WTC11 (cell line): ENCODE results near the gene MAP3K5.

Experiments
- ESRRA ChIP-seq: sonication (generic); formaldehyde crosslinking; IDR thresholded peaks from 2 replicates; pipeline ENCODE4 v1.8.1; 2022; ENCODE audit warnings: mild to moderate bottlenecking, missing genetic modification reagents, borderline replicate concordance
- NFE2L1 ChIP-seq: sonication (generic); formaldehyde crosslinking; IDR thresholded peaks from 2 replicates; pipeline ENCODE4 v1.8.1; 2023; ENCODE audit warnings: missing genetic modification reagents
- RELA ChIP-seq: sonication (generic); formaldehyde crosslinking; IDR thresholded peaks from 2 replicates; pipeline ENCODE4 v1.8.1; 2022; ENCODE audit warnings: missing genetic modification reagents, mild to moderate bottlenecking, borderline replicate concordance
- ZNF121 ChIP-seq: sonication (generic); formaldehyde crosslinking; IDR thresholded peaks from 2 replicates; pipeline ENCODE4 v1.8.0; 2023; ENCODE audit warnings: missing genetic modification reagents
- ZNF416 ChIP-seq: fragments of 250-450 bp; sonication (Bioruptor Pico); IDR thresholded peaks from 2 replicates; pipeline ENCODE4 v1.9.0; 2021; ENCODE audit warnings: mild to moderate bottlenecking, inconsistent platforms
- TF ChIP-seq, protein P1 (sequence below): fragments of 200-600 bp; IDR thresholded peaks from 2 replicates; pipeline ENCODE4 v1.8.0; 2022; ENCODE audit warnings: antibody characterized with exemption
- TF ChIP-seq, protein P2 (sequence below): sonication (generic); formaldehyde crosslinking; conservative IDR thresholded peaks from 2 replicates; pipeline ENCODE4 v1.8.1; 2023; ENCODE audit warnings: mild to moderate bottlenecking, low read depth, missing genetic modification reagents, moderate library complexity
- TF ChIP-seq, protein P3 (sequence below): sonication (generic); formaldehyde crosslinking; IDR thresholded peaks from 2 replicates; pipeline ENCODE4 v1.8.1; 2023; ENCODE audit warnings: mild to moderate bottlenecking, missing genetic modification reagents, moderate library complexity
- TF ChIP-seq, protein P4 (sequence below): sonication (generic); formaldehyde crosslinking; IDR thresholded peaks from 2 replicates; pipeline ENCODE4 v1.8.1; 2023; ENCODE audit warnings: mild to moderate bottlenecking, missing genetic modification reagents
- TF ChIP-seq, protein P5 (sequence below): sonication (generic); formaldehyde crosslinking; IDR thresholded peaks from 2 replicates; pipeline ENCODE4 v1.8.1; 2022; ENCODE audit warnings: mild to moderate bottlenecking, missing genetic modification reagents, moderate library complexity, borderline replicate concordance
- TF ChIP-seq, protein P6 (sequence below): sonication (generic); formaldehyde crosslinking; IDR thresholded peaks from 2 replicates; pipeline ENCODE4 v1.8.1; 2022; ENCODE audit warnings: low read depth, mild to moderate bottlenecking, moderate library complexity, missing genetic modification reagents, borderline replicate concordance
- TF ChIP-seq, protein P7 (sequence below): sonication (generic); formaldehyde crosslinking; IDR thresholded peaks from 2 replicates; pipeline ENCODE4 v1.8.0; 2022; ENCODE audit warnings: mild to moderate bottlenecking, missing genetic modification reagents

DNA sequence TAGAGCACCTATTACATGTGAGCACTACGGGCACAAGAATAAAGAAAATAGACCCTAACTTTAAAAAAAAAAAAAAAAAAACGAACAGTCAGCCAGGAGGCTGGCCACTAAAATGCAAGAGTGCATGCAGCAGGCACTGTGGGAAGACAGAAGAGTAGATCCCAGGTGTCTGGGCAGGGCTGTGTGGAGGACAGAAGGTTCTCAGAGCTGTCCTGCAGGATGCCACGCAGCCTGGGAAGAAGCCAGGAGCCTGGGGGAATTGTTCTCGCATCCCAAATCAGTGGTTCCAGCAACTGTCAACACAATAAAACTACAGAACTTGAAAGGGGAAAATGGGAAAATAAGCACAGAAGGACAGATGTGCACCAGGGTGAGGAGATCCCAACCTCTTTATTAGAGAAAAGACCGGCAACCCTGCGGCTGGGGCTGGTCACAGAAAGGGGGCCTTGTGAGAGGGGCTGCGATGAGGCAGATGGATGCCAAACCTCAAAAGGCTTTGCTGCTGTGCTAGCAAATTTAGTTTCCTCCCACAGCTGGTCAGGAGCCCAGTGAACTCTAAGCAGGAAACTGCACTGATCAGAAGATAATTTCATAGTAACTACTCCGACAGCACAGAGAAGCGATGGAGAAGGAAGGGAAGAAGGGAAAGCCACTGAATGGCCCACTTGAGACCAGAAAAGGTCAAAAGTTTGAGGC is 30.9 kb downstream of the MAP3K5 start:
- TF ChIP-seq, protein P1, sequence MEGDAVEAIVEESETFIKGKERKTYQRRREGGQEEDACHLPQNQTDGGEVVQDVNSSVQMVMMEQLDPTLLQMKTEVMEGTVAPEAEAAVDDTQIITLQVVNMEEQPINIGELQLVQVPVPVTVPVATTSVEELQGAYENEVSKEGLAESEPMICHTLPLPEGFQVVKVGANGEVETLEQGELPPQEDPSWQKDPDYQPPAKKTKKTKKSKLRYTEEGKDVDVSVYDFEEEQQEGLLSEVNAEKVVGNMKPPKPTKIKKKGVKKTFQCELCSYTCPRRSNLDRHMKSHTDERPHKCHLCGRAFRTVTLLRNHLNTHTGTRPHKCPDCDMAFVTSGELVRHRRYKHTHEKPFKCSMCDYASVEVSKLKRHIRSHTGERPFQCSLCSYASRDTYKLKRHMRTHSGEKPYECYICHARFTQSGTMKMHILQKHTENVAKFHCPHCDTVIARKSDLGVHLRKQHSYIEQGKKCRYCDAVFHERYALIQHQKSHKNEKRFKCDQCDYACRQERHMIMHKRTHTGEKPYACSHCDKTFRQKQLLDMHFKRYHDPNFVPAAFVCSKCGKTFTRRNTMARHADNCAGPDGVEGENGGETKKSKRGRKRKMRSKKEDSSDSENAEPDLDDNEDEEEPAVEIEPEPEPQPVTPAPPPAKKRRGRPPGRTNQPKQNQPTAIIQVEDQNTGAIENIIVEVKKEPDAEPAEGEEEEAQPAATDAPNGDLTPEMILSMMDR = no peak
- TF ChIP-seq, protein P2, sequence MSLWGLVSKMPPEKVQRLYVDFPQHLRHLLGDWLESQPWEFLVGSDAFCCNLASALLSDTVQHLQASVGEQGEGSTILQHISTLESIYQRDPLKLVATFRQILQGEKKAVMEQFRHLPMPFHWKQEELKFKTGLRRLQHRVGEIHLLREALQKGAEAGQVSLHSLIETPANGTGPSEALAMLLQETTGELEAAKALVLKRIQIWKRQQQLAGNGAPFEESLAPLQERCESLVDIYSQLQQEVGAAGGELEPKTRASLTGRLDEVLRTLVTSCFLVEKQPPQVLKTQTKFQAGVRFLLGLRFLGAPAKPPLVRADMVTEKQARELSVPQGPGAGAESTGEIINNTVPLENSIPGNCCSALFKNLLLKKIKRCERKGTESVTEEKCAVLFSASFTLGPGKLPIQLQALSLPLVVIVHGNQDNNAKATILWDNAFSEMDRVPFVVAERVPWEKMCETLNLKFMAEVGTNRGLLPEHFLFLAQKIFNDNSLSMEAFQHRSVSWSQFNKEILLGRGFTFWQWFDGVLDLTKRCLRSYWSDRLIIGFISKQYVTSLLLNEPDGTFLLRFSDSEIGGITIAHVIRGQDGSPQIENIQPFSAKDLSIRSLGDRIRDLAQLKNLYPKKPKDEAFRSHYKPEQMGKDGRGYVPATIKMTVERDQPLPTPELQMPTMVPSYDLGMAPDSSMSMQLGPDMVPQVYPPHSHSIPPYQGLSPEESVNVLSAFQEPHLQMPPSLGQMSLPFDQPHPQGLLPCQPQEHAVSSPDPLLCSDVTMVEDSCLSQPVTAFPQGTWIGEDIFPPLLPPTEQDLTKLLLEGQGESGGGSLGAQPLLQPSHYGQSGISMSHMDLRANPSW = no peak
- TF ChIP-seq ESRRA (CRISPR knock-in tag) = no peak
- TF ChIP-seq, protein P3, sequence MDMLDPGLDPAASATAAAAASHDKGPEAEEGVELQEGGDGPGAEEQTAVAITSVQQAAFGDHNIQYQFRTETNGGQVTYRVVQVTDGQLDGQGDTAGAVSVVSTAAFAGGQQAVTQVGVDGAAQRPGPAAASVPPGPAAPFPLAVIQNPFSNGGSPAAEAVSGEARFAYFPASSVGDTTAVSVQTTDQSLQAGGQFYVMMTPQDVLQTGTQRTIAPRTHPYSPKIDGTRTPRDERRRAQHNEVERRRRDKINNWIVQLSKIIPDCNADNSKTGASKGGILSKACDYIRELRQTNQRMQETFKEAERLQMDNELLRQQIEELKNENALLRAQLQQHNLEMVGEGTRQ = no peak
- no peak for TF ChIP-seq NFE2L1
- TF ChIP-seq, protein P4, sequence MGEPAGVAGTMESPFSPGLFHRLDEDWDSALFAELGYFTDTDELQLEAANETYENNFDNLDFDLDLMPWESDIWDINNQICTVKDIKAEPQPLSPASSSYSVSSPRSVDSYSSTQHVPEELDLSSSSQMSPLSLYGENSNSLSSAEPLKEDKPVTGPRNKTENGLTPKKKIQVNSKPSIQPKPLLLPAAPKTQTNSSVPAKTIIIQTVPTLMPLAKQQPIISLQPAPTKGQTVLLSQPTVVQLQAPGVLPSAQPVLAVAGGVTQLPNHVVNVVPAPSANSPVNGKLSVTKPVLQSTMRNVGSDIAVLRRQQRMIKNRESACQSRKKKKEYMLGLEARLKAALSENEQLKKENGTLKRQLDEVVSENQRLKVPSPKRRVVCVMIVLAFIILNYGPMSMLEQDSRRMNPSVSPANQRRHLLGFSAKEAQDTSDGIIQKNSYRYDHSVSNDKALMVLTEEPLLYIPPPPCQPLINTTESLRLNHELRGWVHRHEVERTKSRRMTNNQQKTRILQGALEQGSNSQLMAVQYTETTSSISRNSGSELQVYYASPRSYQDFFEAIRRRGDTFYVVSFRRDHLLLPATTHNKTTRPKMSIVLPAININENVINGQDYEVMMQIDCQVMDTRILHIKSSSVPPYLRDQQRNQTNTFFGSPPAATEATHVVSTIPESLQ = no peak
- no peak for TF ChIP-seq ZNF416 (CRISPR knock-in tag)
- TF ChIP-seq ZNF121 (CRISPR knock-in tag) = no peak
- TF ChIP-seq, protein P5, sequence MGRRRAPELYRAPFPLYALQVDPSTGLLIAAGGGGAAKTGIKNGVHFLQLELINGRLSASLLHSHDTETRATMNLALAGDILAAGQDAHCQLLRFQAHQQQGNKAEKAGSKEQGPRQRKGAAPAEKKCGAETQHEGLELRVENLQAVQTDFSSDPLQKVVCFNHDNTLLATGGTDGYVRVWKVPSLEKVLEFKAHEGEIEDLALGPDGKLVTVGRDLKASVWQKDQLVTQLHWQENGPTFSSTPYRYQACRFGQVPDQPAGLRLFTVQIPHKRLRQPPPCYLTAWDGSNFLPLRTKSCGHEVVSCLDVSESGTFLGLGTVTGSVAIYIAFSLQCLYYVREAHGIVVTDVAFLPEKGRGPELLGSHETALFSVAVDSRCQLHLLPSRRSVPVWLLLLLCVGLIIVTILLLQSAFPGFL (CRISPR knock-in tag) = no peak
- TF ChIP-seq, protein P6, sequence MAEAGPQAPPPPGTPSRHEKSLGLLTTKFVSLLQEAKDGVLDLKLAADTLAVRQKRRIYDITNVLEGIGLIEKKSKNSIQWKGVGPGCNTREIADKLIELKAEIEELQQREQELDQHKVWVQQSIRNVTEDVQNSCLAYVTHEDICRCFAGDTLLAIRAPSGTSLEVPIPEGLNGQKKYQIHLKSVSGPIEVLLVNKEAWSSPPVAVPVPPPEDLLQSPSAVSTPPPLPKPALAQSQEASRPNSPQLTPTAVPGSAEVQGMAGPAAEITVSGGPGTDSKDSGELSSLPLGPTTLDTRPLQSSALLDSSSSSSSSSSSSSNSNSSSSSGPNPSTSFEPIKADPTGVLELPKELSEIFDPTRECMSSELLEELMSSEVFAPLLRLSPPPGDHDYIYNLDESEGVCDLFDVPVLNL (CRISPR knock-in tag) = no peak
- TF ChIP-seq, protein P7, sequence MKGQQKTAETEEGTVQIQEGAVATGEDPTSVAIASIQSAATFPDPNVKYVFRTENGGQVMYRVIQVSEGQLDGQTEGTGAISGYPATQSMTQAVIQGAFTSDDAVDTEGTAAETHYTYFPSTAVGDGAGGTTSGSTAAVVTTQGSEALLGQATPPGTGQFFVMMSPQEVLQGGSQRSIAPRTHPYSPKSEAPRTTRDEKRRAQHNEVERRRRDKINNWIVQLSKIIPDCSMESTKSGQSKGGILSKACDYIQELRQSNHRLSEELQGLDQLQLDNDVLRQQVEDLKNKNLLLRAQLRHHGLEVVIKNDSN (CRISPR knock-in tag) = no peak
- no peak for TF ChIP-seq RELA
